Testis (tissue), 2 donors: ENCODE results near the gene C17orf100.

Source experiments
- CTCF ChIP-seq, 3 experiments: fragments of 450-650 bp in 2 of 3; fragments of 200-600 bp in 1 of 3; sonication (generic) in 1 of 3; IDR thresholded peaks; one replicate each; pipeline ENCODE4 v1.5.1; 2016 to 2019; ENCODE audit warnings: antibody characterized with exemption in 3 of 3, mild to moderate bottlenecking in 2 of 3, moderate library complexity in 1 of 3
- POLR2A ChIP-seq: fragments of 450-650 bp; IDR thresholded peaks from one replicate; pipeline ENCODE4 v1.6.1; 2017; ENCODE audit warnings: antibody characterized with exemption, mild to moderate bottlenecking, moderate library complexity

GRCh38 chr17:6608321-6608720 is 43.2 kb upstream of the C17orf100 start:
- TF ChIP-seq POLR2A (no peak), CTCF (IDR thresholded peaks at IDR 0.05) (no peak)
